ENCODE results near the gene P2RX6.

DNA sequence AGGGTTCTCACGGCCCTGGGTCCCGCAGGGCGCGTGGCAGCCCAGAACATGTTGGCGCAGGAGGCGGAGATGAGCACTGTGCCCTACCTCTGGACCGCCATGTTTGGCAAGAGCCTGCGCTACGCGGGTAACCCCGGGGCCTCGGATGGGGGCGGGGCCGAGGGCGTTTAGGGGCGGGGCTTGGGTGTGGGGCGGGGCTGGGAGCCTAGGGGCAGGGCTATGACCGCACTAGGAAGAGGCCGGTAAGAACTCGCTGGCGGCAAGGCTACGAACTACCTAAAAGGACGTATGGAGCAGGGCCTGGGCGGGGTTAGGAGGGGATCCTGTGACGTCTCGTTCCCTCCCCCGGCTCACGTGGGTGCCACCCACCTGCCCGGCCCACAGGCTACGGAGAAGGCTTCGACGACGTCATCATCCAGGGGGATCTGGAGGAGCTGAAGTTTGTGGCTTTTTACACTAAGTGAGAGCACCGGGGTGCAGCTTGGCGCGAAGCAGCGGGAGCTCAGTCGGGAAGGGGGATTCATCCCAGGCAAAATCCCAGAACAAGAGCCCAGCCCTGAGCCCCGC, 35.6 kb upstream of the P2RX6 start:
- TF ChIP-seq POLR2A (IDR thresholded peaks at IDR 0.05) (no peak), POLR2AphosphoS5 (IDR thresholded peaks at IDR 0.05) (no peak)
